HG02588 (cell line): ENCODE measurements around the gene TRIM8.
A peak's percentile ranks its signal among the peaks of the same experiment; 100 is the strongest.

ENCODE experiments used
- ATAC-seq: cut with Tn5 transposase; IDR thresholded peaks from one replicate; pipeline ENCODE4 v1.9.1; 2021; ENCODE audit warnings: mild to moderate bottlenecking, moderate library complexity; ENCODE audit not compliant: unreplicated experiment

Gene TRIM8

DNA sequence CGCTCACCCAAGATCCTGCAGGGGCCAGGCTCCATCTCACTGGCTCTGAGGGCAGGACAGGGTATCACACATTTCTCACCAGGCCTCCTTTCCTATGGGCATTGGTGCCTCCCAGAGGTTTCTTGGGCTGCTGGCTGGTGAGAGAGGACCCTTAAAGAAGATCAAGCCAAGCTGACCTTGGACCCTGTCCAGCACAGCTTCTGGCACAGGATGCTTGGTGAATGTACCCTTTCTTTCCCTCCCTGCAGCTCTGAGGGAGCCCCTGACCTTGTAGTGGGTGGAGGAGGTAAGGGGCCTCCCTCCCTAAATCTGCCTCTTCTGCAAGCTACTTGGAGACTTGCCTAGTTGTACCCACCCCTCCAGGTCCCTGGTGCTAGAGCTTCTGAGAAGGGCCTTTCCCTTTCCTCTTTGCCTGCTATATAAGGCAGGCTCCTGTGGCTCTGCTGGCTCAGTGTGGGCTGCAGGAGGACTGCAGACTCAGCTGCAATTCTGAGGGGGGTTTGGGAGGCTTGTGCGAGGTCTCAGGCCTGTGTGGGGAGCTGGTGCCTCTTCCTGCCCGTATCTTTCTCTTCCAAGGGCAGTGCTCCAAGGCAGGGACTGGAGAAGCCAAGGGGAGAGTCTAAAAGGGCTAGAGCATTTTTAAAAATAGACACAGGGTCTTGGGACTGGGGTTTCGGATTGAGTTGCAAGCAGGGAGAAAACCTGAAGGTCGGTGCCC, 11.7 kb upstream of the TRIM8 start:
- ATAC-seq: no peak

DNA sequence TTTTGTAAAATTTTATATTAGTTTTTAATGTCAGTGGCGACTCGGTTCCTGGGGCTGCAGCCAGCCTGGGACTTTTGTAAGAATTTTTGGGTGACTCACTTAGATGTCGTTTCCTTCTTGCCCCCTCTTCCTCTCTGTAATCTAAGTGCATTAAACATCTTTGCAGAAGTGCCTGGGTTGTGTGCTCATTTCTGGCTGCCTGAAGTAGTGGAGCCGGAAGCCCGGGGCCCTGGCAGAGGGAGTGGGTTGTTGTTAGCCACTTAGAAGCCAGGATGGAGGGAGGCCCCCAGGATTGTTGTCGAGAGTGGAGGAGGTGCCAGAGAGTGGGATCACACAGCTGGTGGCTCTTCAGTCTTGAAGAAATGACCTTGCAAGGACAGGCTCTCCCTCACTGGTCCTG, 11.0 kb upstream of the TRIM8 start:
- no peak for ATAC-seq

DNA sequence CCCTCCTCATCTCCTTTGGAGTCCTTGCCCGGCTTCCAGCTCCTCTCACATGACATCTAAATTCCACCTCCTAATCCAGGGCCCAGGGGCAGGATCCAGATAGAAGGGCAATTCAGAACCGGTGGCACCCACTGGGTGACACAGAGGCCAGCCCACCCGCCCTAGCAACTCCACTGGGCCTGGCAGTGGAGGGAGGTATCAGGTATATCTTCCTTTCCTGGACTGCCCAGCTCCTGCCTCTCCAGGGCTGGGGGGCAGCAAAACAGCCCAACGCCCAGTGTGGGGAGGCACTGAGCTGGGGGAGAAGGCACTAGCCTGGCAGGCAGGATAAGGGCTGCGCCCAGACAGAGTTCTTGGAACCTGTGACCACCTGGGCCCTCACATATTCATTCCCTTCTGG, 10.4 kb upstream of the TRIM8 start:
- ATAC-seq: no peak

DNA sequence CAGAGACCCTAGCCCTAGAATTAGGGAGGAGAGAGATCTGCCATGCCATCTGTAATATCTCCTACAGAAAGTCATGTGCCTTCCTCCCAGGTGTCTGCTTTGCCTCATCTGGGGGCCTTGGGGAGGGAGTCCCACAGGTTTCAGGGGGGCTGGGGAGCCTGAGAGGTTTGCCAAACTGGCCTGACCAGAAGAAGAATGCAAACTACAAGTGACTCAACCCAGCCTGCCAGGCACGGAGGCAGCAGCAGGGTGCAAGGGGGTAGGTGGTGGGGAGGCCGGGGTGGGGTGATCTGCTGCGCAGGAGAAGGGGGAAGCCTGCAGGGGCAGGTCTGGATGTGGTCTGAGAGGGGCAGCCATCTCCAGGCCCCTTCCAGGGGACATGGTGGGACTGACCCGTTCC, 9.6 kb upstream of the TRIM8 start:
- no peak for ATAC-seq

DNA sequence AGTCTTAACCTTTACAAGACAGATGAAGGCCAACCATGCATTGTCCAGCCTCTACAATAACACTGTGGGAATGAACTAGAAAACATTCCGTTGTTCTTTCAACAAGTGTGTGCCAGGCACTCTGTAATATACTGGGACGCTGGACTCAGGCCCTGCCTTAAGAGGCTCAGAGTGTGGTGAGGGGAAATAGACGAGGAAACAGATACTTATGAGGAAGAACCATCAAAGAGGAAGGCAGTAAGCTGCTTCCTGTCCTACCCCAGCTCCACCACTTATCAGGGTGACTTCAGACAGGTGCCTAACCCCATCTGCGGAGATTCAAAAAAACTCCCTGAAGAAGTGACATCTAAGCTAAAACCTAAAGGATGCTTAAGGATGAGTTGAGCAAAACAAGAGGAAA, 8.9 kb upstream of the TRIM8 start:
- no peak for ATAC-seq

DNA sequence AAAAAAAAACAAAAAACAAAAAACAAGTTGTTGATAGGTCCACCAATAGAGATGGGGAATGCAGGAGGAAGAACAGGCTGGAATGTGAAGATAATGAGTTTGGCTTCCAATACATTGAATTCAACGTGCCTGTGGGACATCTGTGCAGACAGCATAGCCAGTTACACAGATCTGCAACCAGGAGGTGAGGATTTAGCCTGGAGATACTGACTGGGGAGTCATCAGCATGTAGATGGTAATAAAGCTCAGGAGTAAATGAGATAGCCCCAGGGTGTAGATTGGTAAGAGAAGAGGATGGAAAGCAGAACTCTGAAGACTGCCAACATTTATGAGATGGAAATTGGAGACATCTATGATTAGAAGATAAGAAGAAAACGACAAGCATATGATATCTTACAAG, 4.7 kb upstream of the TRIM8 start:
- ATAC-seq: no peak

DNA sequence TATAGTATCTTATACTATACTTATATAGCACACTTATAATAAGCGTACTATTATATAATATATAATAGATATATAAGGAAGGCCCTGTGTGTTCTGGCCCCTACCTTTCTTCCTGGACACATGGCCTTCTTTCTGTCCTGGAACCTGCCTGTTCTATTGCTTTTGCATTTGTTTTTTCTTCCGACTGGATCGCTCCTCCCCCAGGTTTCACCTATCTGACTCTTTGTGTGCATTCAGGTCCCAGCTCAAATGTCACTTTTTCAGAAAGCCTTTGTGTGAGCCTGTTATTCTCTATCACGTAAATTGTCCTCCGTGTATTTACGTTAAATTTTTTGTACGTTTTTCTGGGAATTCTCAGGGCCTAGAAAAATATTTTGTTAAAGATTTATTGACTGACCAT, 2.9 kb upstream of the TRIM8 start:
- no peak for ATAC-seq

DNA sequence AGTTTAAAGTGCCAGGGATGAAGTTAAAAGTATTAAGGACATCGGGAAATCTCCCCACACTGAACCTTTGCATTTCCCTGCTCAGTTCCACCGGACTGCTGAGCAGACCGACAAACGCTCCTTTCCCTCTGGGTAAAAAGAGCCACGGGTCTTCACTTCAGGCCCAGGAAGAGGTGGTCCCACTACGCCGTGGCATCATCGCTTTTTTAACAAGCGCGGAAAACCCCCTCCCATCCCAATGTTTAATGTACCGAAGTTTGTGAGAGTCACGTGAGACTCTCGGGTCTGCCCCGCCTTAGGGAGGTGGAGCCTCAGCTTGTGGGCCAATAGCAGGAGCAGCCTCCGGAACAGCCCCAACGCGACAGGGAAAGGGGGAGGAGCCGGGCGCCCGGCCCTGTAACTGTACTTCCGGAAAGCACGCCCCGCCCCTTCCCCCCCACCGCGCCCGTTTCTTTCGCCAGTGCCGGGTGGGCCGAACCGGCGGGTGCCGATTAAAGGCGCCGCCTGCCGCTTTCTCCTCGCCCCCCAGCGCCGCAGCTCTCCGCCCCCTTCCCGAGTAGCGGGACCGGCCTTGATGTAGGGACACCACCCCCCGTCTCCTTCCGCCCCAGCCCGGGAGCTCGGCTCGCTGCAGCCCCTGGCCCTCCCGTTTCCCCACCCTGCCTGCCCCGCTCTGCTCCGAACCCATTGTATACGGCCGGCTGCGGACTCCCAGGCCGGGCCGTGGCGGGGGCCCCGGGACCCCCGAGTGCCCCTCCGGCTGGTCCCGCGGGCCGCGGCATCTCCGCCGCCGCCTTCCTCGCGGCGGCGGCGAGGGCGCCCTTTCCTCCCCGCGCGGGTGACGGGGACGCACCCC, 2.2 kb upstream of the TRIM8 start:
- ATAC-seq: peak; percentile 49

DNA sequence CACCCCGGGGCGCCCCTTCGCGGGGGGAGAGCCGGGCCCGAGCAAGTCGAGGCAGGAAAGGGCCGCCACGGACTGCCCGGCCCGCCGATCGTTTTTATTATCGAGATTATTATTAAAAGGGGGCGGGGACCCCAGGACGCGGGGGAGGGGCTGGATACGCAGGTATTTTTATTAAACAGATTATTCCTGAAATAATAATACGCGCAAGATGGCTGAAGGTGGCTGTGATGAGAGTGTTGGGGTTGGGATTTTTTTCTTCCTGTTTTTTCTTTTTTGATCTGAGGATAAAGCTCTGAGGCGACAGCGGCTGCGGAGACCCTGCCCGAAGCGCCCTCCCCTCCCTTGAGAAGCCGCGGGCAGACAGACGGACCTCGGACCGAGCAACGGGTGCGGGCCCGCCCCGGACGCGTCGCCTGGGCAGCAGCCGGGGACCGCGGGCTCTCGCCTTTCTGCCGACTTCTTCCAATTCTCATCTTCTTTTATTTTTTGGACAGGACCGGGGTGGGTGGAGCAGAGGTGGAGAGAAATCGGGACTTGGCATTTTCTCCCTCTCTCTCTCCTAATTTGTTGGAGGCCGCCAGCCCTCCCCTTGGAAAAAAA, 1.4 kb upstream of the TRIM8 start:
- no peak for ATAC-seq

DNA sequence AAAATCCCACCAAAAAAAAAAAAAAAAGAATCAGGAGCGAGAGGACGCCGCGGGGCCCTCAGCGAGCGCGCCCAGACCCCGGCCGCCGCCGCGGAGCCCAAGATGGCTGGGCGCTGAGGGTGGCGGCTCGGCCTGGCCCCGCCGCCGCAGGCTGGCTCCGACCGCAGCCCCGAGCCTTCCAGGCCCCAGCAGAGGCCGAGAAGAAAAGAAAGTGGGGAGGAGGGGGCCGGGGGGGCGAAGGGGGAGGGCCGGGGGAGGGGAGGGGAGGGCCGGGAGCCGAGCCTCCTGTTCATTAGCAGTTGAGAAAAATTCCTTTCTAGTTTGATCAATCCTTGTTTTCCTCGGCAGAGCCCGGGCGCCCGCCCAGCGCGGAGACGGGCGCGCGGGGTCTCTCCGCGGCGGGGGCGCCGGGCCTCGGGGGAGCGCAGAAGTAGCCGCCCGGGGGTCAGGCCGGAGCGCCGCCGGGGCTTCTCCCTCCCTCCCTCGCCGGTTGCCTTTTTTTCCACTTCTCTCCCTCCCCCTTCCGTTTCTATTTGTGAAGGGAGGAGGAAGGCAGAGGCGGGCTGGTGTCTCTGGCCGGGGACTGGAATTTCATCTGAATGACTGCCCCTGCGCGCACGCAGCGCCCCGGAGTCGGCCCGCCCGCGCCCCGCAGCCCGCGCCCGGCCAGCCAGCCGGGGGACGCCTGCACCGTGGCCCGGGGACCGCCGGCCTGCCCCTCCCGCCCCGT, 778 bp upstream of the TRIM8 start:
- ATAC-seq: no peak

DNA sequence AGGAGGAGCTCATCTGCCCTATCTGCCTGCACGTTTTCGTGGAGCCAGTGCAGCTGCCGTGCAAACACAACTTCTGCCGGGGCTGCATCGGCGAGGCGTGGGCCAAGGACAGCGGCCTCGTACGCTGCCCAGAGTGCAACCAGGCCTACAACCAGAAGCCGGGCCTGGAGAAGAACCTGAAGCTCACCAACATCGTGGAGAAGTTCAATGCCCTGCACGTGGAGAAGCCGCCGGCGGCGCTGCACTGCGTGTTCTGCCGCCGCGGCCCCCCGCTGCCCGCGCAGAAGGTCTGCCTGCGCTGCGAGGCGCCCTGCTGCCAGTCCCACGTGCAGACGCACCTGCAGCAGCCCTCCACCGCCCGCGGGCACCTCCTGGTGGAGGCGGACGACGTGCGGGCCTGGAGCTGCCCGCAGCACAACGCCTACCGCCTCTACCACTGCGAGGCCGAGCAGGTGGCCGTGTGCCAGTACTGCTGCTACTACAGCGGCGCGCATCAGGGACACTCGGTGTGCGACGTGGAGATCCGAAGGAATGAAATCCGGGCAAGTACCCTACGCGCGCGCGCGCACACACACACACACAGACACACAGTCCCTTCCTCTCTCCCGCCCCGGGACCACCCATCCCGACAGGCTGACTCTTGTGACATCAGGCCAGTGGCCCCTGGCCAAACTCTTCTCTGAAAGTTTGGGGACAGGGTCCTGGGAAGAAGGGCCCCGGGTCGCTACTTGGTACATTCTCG, 538 bp downstream of the TRIM8 start:
- no peak for ATAC-seq

DNA sequence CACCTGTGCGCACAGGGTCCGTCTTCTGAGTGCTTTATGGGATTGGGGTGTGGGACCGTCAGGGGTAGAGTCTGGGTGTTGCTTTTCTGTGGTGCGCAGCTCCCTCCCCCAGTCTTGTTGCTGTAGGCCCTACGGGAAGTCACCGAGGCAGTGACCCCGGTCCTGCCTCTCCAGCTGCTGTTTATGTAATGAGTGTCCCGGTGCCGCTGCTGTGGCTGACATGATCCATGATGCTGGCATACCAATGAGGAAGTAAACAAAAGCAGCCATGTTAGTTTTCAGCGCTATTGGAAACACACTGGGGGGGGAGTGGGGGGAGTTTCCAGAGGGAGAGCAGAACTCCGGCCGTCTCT, 1.1 kb downstream of the TRIM8 start:
- ATAC-seq: no peak

DNA sequence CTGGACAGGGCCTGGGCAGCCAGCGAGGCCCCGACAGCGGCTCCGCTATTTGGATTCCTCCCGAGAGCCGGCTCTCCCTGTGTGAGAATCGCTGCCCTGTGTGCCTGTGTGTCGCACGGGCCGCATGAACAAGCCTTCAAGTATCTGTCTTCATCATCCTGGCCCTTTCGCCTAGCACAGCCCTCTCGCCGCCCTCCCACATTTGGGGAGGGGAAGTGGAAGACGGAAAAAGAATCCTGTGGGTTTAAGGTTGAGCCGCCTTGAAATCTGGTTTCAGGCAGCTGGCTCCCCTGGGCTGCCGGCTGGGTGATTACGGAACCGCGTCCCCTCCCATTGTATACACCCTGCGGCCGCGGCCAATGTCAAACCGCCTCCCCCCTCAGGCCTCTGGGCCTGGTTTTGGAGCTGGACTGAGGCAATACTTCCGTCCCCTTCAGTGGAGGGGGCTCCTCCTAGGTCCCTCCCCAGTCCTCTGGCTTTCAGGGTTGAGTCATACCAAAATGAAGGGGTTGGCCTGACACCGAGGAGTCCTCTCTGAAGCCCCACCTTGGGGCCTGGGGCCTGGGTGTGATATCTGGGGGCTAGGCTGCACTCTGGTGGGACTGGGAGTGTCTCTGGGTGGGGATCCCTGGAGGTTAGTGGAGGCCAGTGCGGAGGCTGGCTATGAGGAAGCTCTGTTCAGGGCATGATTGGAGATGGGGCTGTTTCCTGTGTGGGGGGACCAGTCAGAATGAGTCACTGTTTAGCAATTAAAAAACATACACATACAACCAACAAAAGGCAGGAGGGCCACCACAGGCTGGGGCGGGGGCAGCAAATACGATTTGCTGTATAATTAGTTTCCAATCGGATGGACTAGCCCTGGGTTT, 1.7 kb downstream of the TRIM8 start:
- peak; percentile 25 for ATAC-seq

DNA sequence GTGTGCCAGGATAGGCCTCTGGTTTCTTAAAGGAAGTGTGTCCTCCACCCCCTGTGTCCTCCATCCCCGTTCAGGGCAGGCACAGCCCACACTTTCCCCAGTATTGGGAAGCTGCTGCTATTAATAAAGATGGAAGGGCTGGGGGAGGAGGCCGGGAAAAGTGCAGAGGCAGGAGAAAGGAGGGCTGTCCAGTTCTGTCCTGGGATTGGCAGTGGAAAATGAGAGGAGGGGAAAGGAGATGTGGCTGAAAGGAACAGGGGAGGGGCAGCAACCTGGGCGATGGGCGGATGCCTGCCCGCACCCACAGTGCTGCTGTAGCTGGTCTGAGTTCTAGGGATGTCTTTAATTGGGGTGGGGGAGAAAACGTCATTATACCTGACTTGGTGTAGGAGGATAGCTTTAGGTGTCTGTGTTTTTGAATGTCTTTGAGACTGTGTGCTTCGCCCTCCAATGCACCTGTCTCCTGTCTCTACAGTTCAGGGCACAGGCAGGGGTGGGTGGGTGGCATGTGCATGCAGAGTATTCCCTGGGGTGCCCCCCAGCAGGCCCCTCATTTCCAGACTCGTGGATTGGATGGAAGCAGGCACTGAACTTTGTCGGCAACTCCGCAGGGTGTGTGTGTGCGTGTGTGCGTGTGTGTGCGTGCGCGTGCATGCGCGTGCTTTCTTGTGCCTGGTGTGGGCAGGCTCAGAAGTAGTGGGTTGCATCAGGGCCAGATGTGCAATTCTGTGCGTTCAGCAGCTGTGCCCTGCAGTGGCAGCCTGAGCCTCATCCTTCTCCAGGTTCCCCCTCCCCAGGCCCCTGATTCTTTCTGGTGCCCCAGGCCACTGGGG, 2.5 kb downstream of the TRIM8 start:
- ATAC-seq: no peak

DNA sequence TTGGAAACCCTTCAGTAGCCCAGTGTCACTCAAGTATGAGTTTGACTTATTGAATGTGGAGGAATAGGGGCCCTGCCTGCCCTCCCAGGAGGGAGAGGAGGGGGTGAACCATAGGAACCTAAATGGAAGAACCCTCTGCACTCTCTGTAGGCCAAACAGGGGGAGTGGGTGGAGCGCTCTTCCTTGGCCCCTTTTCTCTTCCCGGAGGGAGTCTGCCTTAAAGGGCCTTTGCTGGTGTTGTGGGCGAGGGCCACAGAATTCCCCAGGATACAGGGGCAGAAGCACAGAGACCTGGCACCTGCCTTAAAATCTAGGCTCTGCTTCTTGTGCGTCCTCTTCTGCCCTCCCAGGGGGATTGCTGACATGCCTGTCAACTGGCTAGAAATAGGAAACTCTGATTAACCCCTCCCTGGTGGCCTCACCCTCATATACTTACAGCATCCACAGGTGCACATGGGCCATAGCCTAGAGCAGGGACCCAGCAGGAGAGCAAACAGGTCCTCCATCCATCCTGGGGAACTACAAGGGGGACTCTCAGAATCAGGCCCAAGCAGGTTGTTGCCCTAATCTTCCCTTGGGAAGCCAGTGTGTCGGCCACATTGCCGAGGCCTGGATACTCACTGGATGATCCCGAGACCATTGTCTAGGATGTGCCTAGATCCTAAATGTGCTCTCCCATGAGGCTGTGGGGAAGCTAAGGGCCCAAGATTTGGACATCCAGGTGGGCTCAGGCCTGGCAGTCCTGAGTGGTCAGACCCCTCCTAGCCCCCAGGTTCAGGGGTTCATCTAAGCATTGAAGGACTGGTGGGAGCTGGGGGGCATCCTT, 3.4 kb downstream of the TRIM8 start:
- no peak for ATAC-seq

DNA sequence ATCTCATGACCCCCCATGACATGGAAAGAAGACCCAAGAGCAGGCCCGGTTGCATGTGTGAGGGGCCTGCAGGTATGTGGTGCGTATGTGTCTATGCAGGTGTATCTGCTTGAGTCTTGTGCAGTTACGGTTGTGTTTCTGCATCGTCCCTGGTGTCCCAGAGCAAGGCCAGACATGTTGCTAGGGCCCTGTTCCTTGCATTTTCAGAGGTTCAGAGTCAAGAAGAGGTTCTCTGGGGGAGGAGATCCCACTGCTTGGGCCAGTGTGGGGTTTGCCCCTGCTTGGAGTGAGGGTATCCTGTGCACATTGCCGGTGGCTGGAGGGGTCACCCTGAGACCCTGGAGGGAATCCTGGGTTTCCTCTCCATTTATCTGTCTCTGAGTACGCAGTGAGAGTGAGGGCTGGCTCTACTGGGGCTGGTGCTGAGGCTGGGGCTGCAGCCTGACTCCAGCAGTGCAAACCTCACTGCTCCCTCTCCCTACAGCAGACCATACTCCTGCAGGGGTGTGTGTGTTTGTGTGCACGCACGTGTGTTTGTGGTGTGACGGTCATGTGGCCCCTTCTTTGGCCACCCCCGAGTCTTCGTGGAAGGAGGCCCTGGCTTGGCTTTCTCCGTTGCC, 4.1 kb downstream of the TRIM8 start:
- no peak for ATAC-seq

DNA sequence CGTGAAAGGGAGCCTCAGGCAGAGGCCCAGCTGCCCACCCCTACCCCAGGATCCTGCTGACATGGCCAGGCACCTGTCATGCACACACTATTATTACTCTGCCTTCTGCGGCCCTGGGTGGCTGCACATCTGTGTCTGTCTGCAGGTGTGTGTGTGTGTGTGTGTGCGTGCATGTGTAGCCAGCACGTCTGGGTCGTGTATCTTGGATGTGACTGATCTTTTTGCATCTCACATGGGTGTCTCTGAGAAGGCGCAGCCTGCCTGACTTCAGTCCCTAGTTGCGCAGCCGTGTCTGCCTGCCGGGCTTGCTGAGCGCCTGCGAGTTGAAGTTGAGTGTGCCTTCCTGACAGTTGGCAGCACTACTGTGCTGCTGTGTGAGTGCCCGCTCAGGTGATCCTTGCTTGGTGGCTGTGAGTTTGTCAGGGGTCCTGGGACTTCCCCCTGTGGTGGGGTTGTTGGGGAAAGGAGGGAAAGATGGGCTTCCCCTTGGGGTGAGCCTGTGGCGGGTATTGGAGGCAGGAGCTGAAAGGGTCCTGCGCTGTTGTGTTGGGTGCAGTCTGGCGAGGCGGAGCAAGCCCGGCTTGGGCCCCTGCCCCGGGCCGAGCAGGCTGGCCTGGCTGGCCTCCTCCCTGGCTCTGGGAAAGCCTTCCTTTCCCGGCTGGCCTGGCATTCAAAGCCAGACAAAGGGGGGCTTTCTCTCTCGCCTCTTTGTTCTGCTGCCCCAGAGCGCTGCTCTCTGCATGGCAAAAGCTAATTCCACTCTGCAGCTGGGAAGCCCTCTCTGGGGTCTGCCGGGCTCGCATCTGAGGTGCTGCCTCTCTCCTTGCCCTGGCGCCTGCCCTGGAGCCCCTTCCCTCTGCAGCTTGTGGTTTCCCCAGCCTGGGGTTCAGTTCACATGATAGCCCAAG, 4.9 kb downstream of the TRIM8 start:
- ATAC-seq: no peak
